GM23338 (cell line): Measurements from ENCODE around the gene TTC33. TPM values are rescaled to one million over a fixed set of nuclear protein-coding genes. Genes with fewer than 3 reads are reported as not detected.

ENCODE experiments used
- ATAC-seq: fragments of 200-7000 bp; cut with Tn5 transposase; 3 replicates; pipeline ENCODE4 v1.9.1; 2020
- DNase-seq: peaks from one replicate; pipeline ENCODE4 v3.0.0-alpha.2; 2015; ENCODE audit warnings: low spot score
- H2AFZ ChIP-seq: fragments of 200-600 bp; sonication (generic); 2 replicates; pipeline ENCODE4 v1.8.0; 2016; ENCODE audit warnings: antibody characterized with exemption, mild to moderate bottlenecking, moderate library complexity
- H3F3A ChIP-seq: fragments of 200-600 bp; sonication (generic); replicated peaks from 2 replicates; pipeline ENCODE4 v1.8.0; 2017; ENCODE audit warnings: antibody characterized with exemption, mixed run types, low read depth
- H3K27ac ChIP-seq: fragments of 200-600 bp; sonication (generic); 2 replicates; pipeline ENCODE4 v1.6.1; 2016; ENCODE audit warnings: low read depth
- H3K27me3 ChIP-seq: fragments of 200-600 bp; sonication (generic); 2 replicates; pipeline ENCODE4 v1.8.0; 2016; ENCODE audit warnings: mild to moderate bottlenecking, mixed run types, moderate library complexity; ENCODE audit not compliant: insufficient read depth
- H3K36me3 ChIP-seq: fragments of 200-600 bp; sonication (generic); 2 replicates; pipeline ENCODE4 v1.8.0; 2016; ENCODE audit warnings: mild to moderate bottlenecking; ENCODE audit not compliant: insufficient read depth
- H3K4me1 ChIP-seq: fragments of 200-600 bp; sonication (generic); 2 replicates; pipeline ENCODE4 v1.8.0; 2016; ENCODE audit warnings: mild to moderate bottlenecking, moderate library complexity; ENCODE audit not compliant: insufficient read depth
- H3K4me2 ChIP-seq: fragments of 200-600 bp; sonication (generic); 2 replicates; pipeline ENCODE4 v1.7.1; 2017; ENCODE audit warnings: mixed run types
- H3K4me3 ChIP-seq: fragments of 200-600 bp; sonication (generic); 2 replicates; pipeline ENCODE4 v1.6.1; 2016; ENCODE audit warnings: mixed run types
- H3K79me2 ChIP-seq: fragments of 200-600 bp; sonication (generic); replicated peaks from 2 replicates; pipeline ENCODE4 v1.8.0; 2017; ENCODE audit warnings: mild to moderate bottlenecking; ENCODE audit not compliant: insufficient read depth
- H3K9me2 ChIP-seq: fragments of 200-600 bp; sonication (generic); 2 replicates; pipeline ENCODE4 v1.8.0; 2017; ENCODE audit not compliant: insufficient read depth
- H4K20me1 ChIP-seq: fragments of 200-600 bp; sonication (generic); replicated peaks from 2 replicates; pipeline ENCODE4 v1.8.0; 2017; ENCODE audit warnings: mild to moderate bottlenecking; ENCODE audit not compliant: insufficient read depth
- H3K27ac Mint-ChIP-seq: 2 replicates; pipeline ENCODE4 v1.8.0; 2020; ENCODE audit warnings: inconsistent platforms, mild to moderate bottlenecking, moderate library complexity, mixed read lengths
- H3K27me3 Mint-ChIP-seq: 3 replicates; pipeline ENCODE4 v1.8.0; 2022; ENCODE audit warnings: low read depth, mild to moderate bottlenecking, moderate library complexity, mixed read lengths, inconsistent platforms; ENCODE audit not compliant: insufficient read depth, poor library complexity
- H3K36me3 Mint-ChIP-seq: 3 replicates; pipeline ENCODE4 v1.8.0; 2021; ENCODE audit warnings: low read depth, mild to moderate bottlenecking, inconsistent platforms, moderate library complexity, mixed read lengths
- H3K4me1 Mint-ChIP-seq: 3 replicates; pipeline ENCODE4 v1.8.0; 2020; ENCODE audit warnings: mild to moderate bottlenecking, inconsistent platforms, mixed read lengths
- H3K4me3 Mint-ChIP-seq: 3 replicates; pipeline ENCODE4 v1.8.0; 2021; ENCODE audit warnings: moderate library complexity, mild to moderate bottlenecking, inconsistent platforms, mixed read lengths
- H3K9me3 Mint-ChIP-seq: 3 replicates; pipeline ENCODE4 v1.8.0; 2020; ENCODE audit warnings: moderate library complexity, mild to moderate bottlenecking, inconsistent platforms, mixed read lengths
- CREB1 ChIP-seq: fragments of 250-450 bp; sonication (Bioruptor Pico); IDR thresholded peaks from 2 replicates; pipeline ENCODE4 v1.5.0; 2020; ENCODE audit warnings: low read depth, mild to moderate bottlenecking, moderate library complexity
- ETS1 ChIP-seq: IDR thresholded peaks from 2 replicates; pipeline ENCODE4 v1.6.1; 2016; ENCODE audit warnings: antibody characterized with exemption
- NANOG ChIP-seq: IDR thresholded peaks from 2 replicates; pipeline ENCODE4 v1.6.1; 2016; ENCODE audit warnings: antibody characterized with exemption, borderline replicate concordance
- POLR2AphosphoS5 ChIP-seq: IDR thresholded peaks from 2 replicates; pipeline ENCODE4 v1.6.1; 2016; ENCODE audit warnings: antibody characterized with exemption, low read depth
- REST ChIP-seq: IDR thresholded peaks from one replicate; pipeline ENCODE4 v1.6.1; 2018; ENCODE audit warnings: antibody characterized with exemption; ENCODE audit not compliant: unreplicated experiment
- STAT1 ChIP-seq: IDR thresholded peaks from one replicate; pipeline ENCODE4 v1.6.1; 2016; ENCODE audit warnings: antibody characterized with exemption; ENCODE audit not compliant: unreplicated experiment
- ZNF462 ChIP-seq: fragments of 250-450 bp; sonication (Bioruptor Pico); IDR thresholded peaks from 2 replicates; pipeline ENCODE4 v1.5.0; 2020; ENCODE audit warnings: mild to moderate bottlenecking, moderate library complexity
- polyA plus RNA-seq: library from polyadenylated mRNA; unstranded; fragments of >200 nt; fragmentation: Nextera tagmentation; extraction: Ambion mirVana; gene quantifications from 2 replicates; pipeline ENCODE4 v1.2.1, GENCODE V29; 2016
- total RNA-seq: library from RNA; depleted of rRNA; stranded (reverse); fragments of >200 nt; shearing (Covaris generic); gene quantifications from 2 replicates; pipeline ENCODE4 v1.2.3, GENCODE V29; 2014

The TTC33 gene
- total and polyA plus RNA-seq, 2 experiments from 2014 or later, result 4.1 to 11.5 TPM

- Histone ChIP-seq H3K79me2 (no peaks in the 10 kb centered on the region), H3K9me2 (no peaks in the 10 kb centered on the region), H3K27me3 (no peaks in the 10 kb centered on the region), H3K4me1 (no peaks in the 10 kb centered on the region), H3K36me3 (no peaks in the 10 kb centered on the region), H3K4me3 (no peak overlapping the region), H2AFZ (no peak overlapping the region), H4K20me1 (no peaks in the 10 kb centered on the region), H3F3A (no peaks in the 10 kb centered on the region), H3K4me2 (no peak overlapping the region), H3K27ac (no peak overlapping the region)
- ATAC-seq (no peak), DNase-seq (no peak)
- H3K27ac Mint-ChIP-seq, result no peak overlapping the region
- H3K9me3 Mint-ChIP-seq, result no peaks in the 10 kb centered on the region
- TF ChIP-seq ZNF462 (CRISPR knock-in tag) (no peak), POLR2AphosphoS5 (no peak), ETS1 (no peak), REST (no peak), NANOG (no peak), CREB1 (no peak), STAT1 (no peak)
- H3K27me3 Mint-ChIP-seq, result no peaks in the 10 kb centered on the region
- no peaks in the 10 kb centered on the region for H3K36me3 Mint-ChIP-seq
- H3K4me3 Mint-ChIP-seq, result no peak overlapping the region
- H3K4me1 Mint-ChIP-seq, result no peaks in the 10 kb centered on the region
Observed at GRCh38 chr5:40614466-40614865, 141.3 kb downstream of the TTC33 start.
